GM18907 (cell line): ENCODE results near the gene BARX1.
"Not testable (repeated sequence)": the region's sequence is repeated elsewhere in the genome, so short reads cannot be mapped to it uniquely, and the experiment has no call there.

ENCODE experiments used
- ATAC-seq: cut with Tn5 transposase; IDR thresholded peaks from one replicate; pipeline ENCODE4 v1.9.1; 2021; ENCODE audit warnings: mild to moderate bottlenecking, moderate library complexity; ENCODE audit not compliant: unreplicated experiment

The BARX1 gene, protein sequence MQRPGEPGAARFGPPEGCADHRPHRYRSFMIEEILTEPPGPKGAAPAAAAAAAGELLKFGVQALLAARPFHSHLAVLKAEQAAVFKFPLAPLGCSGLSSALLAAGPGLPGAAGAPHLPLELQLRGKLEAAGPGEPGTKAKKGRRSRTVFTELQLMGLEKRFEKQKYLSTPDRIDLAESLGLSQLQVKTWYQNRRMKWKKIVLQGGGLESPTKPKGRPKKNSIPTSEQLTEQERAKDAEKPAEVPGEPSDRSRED

GRCh38 chr9:93955111-93955980, at the start of gene BARX1:
TSS of gene BARX1 (minus strand) at chr9:93955355. CDS start at chr9:93955146, 209 bp downstream.
- ATAC-seq: no peak

GRCh38 chr9:94002316-94003140, 47.4 kb upstream of the BARX1 start:
- ATAC-seq: no peak

DNA sequence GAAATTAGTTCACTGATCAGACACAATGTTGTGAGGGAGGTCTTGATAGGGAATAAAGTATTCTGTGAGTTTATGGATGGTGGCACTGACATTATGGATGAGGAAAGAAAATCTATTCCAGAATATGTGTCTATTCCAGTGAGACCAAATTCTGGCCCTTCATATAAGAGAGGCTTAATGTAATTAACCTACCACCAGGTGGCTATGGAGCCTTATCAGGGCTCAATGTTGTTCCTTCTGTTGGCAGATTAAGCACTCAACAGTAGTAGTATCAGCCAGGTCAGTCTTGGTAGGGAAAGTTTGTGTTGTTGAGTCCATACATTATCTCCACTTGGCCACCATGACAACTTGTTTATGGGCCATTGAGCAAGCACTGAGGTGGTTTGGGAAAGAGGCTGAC, 41.7 kb upstream of the BARX1 start:
- ATAC-seq: no peak

GRCh38 chr9:93996367-93996766, 41.2 kb upstream of the BARX1 start:
- no peak for ATAC-seq

DNA sequence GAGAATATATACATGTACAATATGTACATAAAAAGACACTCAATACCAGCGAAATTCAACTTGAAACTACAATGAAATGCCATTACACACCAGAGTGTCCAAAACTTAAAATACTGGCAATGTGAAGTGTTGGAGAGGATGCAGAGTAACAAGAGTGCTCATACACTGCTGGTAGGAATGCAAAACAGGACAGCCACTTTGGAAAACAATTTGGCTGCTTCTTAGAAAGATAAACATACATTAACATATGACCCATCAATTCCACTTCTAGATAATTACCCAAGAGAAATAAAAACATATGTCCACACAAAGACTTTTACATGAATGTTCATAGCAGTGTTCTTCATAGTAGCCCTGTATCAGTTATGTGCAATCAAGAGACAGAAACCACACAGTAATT, 39.4 kb upstream of the BARX1 start:
- no peak for ATAC-seq

GRCh38 chr9:93994132-93994531, 39.0 kb upstream of the BARX1 start:
- no peak for ATAC-seq

DNA sequence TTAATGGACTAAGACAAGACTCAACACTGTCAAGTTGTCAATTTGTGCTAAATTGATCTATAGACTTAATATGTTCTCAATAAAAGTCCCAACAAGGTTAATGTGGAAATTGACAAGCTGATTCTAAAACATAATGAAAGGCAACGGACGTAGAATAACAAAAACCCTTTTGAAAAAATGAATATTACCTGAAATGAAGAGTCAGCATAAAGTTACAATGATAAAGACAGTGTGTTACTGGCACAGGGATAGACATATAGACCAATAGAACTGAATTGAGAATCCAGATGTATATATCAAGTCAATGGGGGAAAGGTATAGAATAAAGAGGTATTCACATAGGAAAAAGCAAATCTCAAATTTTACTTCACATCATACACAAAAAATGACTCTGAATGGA, 37.7 kb upstream of the BARX1 start:
- no peak for ATAC-seq

DNA sequence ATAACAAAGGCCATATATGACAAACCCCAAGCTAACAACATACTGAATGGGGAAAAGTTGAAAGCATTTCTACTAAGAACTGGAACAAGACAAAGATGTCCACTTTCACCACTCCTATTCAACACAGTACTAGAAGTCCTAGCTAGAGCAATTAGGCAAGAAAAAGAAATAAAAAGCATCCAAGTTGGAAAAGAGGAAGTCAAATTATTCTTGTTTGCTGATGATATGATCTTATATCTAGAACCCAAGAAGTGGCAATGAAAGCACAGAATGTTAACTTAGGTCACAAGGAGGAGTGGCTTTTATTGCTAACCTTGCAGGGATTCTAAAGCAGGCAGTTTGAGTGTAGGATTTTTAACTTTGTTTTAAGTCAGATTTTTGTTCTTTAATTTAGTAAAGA, 35.3 kb upstream of the BARX1 start:
- no peak for ATAC-seq

GRCh38 chr9:93988056-93988455, 32.9 kb upstream of the BARX1 start:
- ATAC-seq: no peak

DNA sequence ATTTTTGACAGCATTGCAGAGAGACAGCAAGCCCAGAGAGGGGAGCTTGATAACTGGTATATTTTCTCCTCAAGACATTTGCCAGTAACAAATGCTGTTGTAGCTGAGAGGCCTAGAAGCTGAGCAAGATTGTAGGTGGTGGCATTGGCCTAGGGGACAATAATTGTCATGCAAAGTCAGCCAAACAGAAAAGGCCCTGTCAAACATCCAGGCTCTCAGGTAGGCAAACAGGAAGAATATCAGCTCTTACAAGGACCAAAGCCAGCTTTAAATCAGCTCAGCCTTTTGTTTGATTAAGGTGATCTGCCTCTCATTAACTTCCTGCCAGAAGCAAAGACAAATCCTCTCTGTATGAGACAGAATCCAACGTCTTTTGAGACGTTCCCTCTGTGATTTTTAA, 29.7 kb upstream of the BARX1 start:
- no peak for ATAC-seq

- ATAC-seq: no peak
Measured at GRCh38 chr9:93983875-93984274, 28.7 kb upstream of the BARX1 start.

DNA sequence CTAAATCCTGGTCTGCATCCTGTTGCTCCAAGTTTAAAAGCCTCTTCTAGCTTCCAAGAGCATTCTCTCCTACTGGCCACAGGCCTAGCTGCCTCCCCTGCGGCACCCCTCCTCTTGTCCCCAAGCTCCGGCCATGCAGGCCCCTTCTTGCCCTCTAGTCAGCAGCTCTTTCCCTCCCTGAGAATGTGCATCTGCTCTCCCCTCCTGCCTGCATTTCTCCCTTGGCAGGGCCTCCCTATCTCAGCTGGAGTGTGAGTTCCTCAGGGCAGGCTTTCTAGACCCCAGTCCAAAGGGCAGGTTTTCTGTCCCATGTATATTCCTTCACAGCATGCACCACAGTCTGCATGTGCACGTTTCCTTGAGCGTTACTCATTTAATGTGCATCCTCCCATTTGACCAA, 24.6 kb upstream of the BARX1 start:
- no peak for ATAC-seq

DNA sequence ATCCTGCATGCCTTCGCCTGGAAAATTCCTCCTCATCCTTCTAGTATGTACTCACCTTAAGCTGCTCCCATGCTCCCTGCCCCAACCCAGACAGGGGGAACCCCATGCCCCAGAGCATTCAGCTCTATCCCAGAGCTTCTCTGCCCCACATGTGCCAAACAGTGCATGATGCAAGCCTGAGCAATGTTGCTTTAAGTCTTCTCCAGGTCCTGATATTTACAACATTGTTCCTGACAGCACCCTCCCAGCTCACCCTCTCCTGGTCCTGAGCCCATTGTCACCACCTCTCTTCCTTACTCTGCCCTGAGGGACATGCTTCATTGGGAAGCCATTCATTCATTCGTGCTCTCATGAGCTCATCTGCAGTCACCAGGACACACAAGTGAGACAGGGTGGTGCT, 23.4 kb upstream of the BARX1 start:
- no peak for ATAC-seq

- ATAC-seq: no peak
Measured at GRCh38 chr9:93976973-93977372, 21.8 kb upstream of the BARX1 start.

DNA sequence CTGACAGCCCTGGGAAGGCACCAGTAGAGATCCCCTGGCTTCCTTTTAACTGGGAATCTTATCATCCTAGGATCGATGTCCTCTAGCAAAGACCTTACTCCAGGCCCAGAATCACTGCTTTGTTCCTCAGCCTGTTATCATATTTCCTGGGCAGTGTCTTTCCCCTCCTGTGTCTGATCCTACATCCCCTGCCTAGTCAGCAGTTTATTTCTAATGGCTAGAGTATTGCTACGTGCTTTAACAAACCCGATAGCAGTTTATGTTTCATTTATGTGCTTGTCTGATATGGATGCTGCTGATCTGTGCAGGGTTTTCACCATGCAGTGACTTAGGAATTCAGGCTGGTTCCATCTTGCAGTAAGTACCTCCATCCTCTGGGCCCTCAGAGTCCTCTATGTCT, 20.9 kb upstream of the BARX1 start:
- no peak for ATAC-seq

GRCh38 chr9:93975262-93975661, 20.1 kb upstream of the BARX1 start:
- ATAC-seq: no peak

- no peak for ATAC-seq
Measured at GRCh38 chr9:93974151-93974550, 19.0 kb upstream of the BARX1 start.

DNA sequence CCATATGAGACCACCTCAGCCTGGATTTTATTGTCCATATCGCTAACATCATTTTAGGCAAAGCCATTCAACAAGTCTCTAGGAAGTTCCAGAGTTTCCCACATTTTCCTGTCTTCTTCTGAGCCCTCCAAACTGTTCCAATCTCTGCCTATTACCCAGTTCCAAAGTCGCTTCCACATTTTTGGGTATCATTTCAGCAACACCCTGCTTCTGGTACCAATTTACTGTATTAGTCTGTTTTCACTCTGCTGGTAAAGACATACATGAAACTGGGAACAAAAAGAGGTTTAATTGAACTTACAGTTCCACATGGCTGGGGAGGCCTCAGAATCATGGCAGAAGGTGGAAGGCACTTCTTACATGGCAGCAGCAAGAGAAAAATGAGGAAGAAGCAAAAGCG, 17.5 kb upstream of the BARX1 start:
- not testable (repeated sequence) for ATAC-seq

- ATAC-seq: no peak
Measured at GRCh38 chr9:93969328-93969661, 14.1 kb upstream of the BARX1 start.

DNA sequence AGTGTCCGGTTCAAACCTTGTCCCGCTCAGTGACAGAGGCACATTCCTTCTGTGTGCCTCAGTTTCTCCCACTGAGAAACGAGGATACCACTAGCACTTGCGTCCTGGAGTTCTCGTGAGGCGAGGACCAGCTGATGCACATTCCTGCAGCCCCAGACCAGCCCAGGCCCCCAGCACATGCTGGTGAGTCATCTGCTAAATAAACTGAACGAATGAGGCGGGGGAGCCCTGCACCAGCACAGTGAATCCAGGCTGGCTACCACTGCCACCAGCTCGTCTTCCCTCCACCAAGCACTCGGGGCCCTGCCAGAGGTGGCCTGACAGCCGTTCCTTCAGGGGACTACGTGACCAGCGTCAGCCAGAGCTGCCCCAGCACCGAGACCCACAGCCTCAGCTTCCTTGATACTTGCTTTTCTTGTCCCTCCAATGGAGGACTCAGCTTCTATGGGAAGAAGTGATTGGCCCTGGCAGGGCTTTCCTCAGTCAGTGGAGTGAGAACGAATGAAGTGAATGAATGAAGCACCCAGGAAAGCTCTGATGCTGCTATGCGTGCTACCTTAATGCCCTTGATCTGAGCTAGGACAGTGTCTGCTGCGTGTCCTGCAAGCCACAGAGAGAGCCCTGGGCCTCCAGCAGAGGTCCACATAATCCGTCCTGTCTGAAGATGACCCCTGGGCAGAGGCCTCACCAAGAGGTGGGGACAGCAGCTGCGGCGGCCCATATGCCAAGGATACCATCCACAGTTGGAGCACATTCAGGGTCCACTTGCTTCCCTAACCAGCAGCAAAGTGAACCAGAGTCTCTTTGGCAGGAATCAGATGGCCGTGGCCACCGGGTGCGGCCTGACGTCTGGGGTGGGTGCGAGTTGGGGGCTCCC, 13.5 kb upstream of the BARX1 start:
- no peak for ATAC-seq
